Liver (tissue), 9 donors: ENCODE data around the gene CCDC102B. TPM values are rescaled to one million over a fixed set of nuclear protein-coding genes. Genes with fewer than 3 reads are reported as not detected.

Experiments
- DNase-seq: peaks from one replicate; pipeline ENCODE4 v3.0.0-alpha.2; 2017; ENCODE audit warnings: low spot score
- H3K27ac ChIP-seq, 2 donors: one replicate each; pipeline ENCODE4 v1.7.0; 2013; ENCODE audit warnings: inconsistent platforms in 2 of 2, low read length in 2 of 2, control low read depth in 1 of 2, low read depth in 1 of 2, mild to moderate bottlenecking in 1 of 2
- H3K27me3 ChIP-seq, 4 donors: one replicate each; pipeline versions ENCODE4 v1.6.1 to v1.7.0; 2013; ENCODE audit warnings: low read length in 3 of 4, inconsistent platforms in 1 of 4, mild to moderate bottlenecking in 1 of 4, moderate library complexity in 1 of 4; ENCODE audit not compliant: control insufficient read depth in 4 of 4, insufficient read depth in 4 of 4
- H3K36me3 ChIP-seq, 4 donors: one replicate each; pipeline versions ENCODE4 v1.6.1 to v1.7.0; 2013; ENCODE audit warnings: low read length in 3 of 4, mild to moderate bottlenecking in 3 of 4, low read depth in 1 of 4, moderate library complexity in 1 of 4; ENCODE audit not compliant: control insufficient read depth in 4 of 4, insufficient read depth in 3 of 4
- H3K4me1 ChIP-seq, 4 donors: one replicate each; pipeline versions ENCODE4 v1.6.1 to v1.7.0; 2013; ENCODE audit warnings: low read length in 3 of 4, mild to moderate bottlenecking in 3 of 4, moderate library complexity in 1 of 4; ENCODE audit not compliant: control insufficient read depth in 4 of 4, insufficient read depth in 4 of 4
- H3K4me3 ChIP-seq, 3 donors: one replicate each; pipeline versions ENCODE4 v1.6.1 to v1.7.0; 2013; ENCODE audit warnings: low read length in 3 of 3, control low read depth in 1 of 3, low read depth in 1 of 3, mild to moderate bottlenecking in 1 of 3
- H3K9ac ChIP-seq, 2 donors: one replicate each; pipeline ENCODE4 v1.7.0; 2013; ENCODE audit warnings: low read length in 2 of 2, mild to moderate bottlenecking in 2 of 2, moderate library complexity in 2 of 2, control low read depth in 1 of 2, low read depth in 1 of 2
- H3K9me3 ChIP-seq, 4 donors: one replicate each; pipeline versions ENCODE4 v1.6.1 to v1.7.0; 2013; ENCODE audit warnings: low read length in 3 of 4; ENCODE audit not compliant: control insufficient read depth in 4 of 4
- ATF3 ChIP-seq: IDR thresholded peaks from 2 replicates; pipeline ENCODE4 v1.6.1; 2016; ENCODE audit warnings: antibody characterized with exemption
- CTCF ChIP-seq: fragments of 150-350 bp; IDR thresholded peaks from 2 replicates; pipeline ENCODE4 v1.5.1; 2017; ENCODE audit warnings: improper control_type of control experiment, low read depth, low read length; ENCODE audit not compliant: missing input control
- EGR1 ChIP-seq, 2 donors: IDR thresholded peaks; 2 replicates each; pipeline ENCODE4 v1.6.1; 2016 to 2018; ENCODE audit warnings: antibody characterized with exemption in 2 of 2, low read depth in 2 of 2
- FOXA1 ChIP-seq: IDR thresholded peaks from 2 replicates; pipeline ENCODE4 v1.6.1; 2016; ENCODE audit warnings: antibody characterized with exemption
- FOXA2 ChIP-seq: IDR thresholded peaks from 2 replicates; pipeline ENCODE4 v1.6.1; 2016; ENCODE audit warnings: antibody characterized with exemption
- GABPA ChIP-seq, 2 donors: IDR thresholded peaks in 1 of 2; conservative IDR thresholded peaks in 1 of 2; 2 replicates each; pipeline ENCODE4 v1.6.1; 2016; ENCODE audit warnings: antibody characterized with exemption in 2 of 2, mild to moderate bottlenecking in 1 of 2, moderate library complexity in 1 of 2
- HNF4A ChIP-seq, 2 donors: conservative IDR thresholded peaks; 2 replicates each; pipeline ENCODE4 v1.6.1; 2016; ENCODE audit warnings: antibody characterized with exemption in 2 of 2, mild to moderate bottlenecking in 2 of 2
- HNF4G ChIP-seq: IDR thresholded peaks from 2 replicates; pipeline ENCODE4 v1.6.1; 2016; ENCODE audit warnings: antibody characterized with exemption
- JUND ChIP-seq, 2 donors: IDR thresholded peaks; 2 replicates each; pipeline ENCODE4 v1.6.1; 2016; ENCODE audit warnings: antibody characterized with exemption in 2 of 2
- MAX ChIP-seq: IDR thresholded peaks from 2 replicates; pipeline ENCODE4 v1.6.1; 2016; ENCODE audit warnings: antibody characterized with exemption
- NR2F2 ChIP-seq: IDR thresholded peaks from 2 replicates; pipeline ENCODE4 v1.6.1; 2016; ENCODE audit warnings: antibody characterized with exemption
- RAD21 ChIP-seq, 2 donors: IDR thresholded peaks; 2 replicates each; pipeline ENCODE4 v1.6.1; 2016; ENCODE audit warnings: antibody characterized with exemption in 2 of 2, mild to moderate bottlenecking in 2 of 2
- REST ChIP-seq: IDR thresholded peaks from 2 replicates; pipeline ENCODE4 v1.6.1; 2016; ENCODE audit warnings: antibody characterized with exemption, mild to moderate bottlenecking
- RXRA ChIP-seq, 2 donors: IDR thresholded peaks; 2 replicates each; pipeline ENCODE4 v1.6.1; 2017 to 2018; ENCODE audit warnings: antibody characterized with exemption in 2 of 2, mild to moderate bottlenecking in 1 of 2
- SP1 ChIP-seq: IDR thresholded peaks from 2 replicates; pipeline ENCODE4 v1.6.1; 2018; ENCODE audit warnings: antibody characterized with exemption, mild to moderate bottlenecking
- TAF1 ChIP-seq: conservative IDR thresholded peaks from 2 replicates; pipeline ENCODE4 v1.6.1; 2016; ENCODE audit warnings: antibody characterized with exemption, mild to moderate bottlenecking
- YY1 ChIP-seq: IDR thresholded peaks from 2 replicates; pipeline ENCODE4 v1.6.1; 2016; ENCODE audit warnings: antibody characterized with exemption, mild to moderate bottlenecking
- ZBTB33 ChIP-seq: IDR thresholded peaks from 2 replicates; pipeline ENCODE4 v1.6.1; 2016; ENCODE audit warnings: antibody characterized with exemption
- WGBS: extraction: QIAGEN DNeasy Blood & Tissue Kit; methylation state at CpG from one replicate; pipeline ENCODE4 v1.1.7; 2013; 5-methylcytosine and 5-hydroxymethylcytosine counted together
- polyA plus RNA-seq, 2 donors: library from polyadenylated mRNA; stranded (reverse) in 1 of 2; unstranded in 1 of 2; fragments of 200-250 nt in 1 of 2; fragments of >200 nt in 1 of 2; fragmentation: Nextera tagmentation in 1 of 2; extraction: Ambion mirVana in 1 of 2; gene quantifications; one replicate each; pipeline versions ENCODE4 v1.2.1 to v1.2.3, GENCODE V29; 2013 to 2015
- total RNA-seq, 2 donors: library from RNA; depleted of rRNA; stranded (reverse); fragments of >200 nt; gene quantifications; one replicate each; pipeline ENCODE4 v1.2.3, GENCODE V29; 2014
- donor health status: healthy.
- donor health status: healthy.
- donor health status: healthy.
- donor health status: healthy.
- donor health status: healthy.

The CCDC102B gene
- 1 to 10 TPM in 1 of 2 donors, under 1 TPM in 1; 0.89 to 4.5 TPM for total RNA-seq
- 1 to 10 TPM in 1 of 2 donors, under 1 TPM in 1; 0.54 to 2.0 TPM for polyA plus RNA-seq

- TF ChIP-seq ATF3 (no peak), JUND (IDR thresholded peaks at IDR 0.05) (no peak)
- Histone ChIP-seq H3K9ac (no peak within 1 kb of the TSS), H3K4me3 (no peak within 1 kb of the TSS)
These were observed at the start of gene CCDC102B for GRCh38 chr18:68797871-68798270. Gene CCDC102B (plus strand): TSS chr18:68798080. CDS start chr18:68836764, 38,684 bp downstream.

GRCh38 chr18:68757126-68757525, 40.8 kb upstream of the CCDC102B start:
- Histone ChIP-seq H3K4me3 (no peak overlapping the region), H3K9me3 (peaks cover 0 to 4% (median under 1%) of the 10 kb centered on the region in 4 donors), H3K9ac (no peak overlapping the region), H3K27me3 (no peaks in the 10 kb centered on the region), H3K27ac (no peak overlapping the region), H3K36me3 (no peaks in the 10 kb centered on the region), H3K4me1 (no peaks in the 10 kb centered on the region)
- TF ChIP-seq JUND (IDR thresholded peaks at IDR 0.05) = no peak
- no peak for TF ChIP-seq RXRA (IDR thresholded peaks at IDR 0.05)
- TF ChIP-seq TAF1 = no peak
- TF ChIP-seq CTCF = no peak
- no peak for TF ChIP-seq HNF4A (conservative IDR thresholded peaks at IDR 0.05)
- TF ChIP-seq FOXA1 = no peak
- TF ChIP-seq HNF4G = no peak
- no peak for TF ChIP-seq YY1
- TF ChIP-seq SP1 = no peak
- no peak for TF ChIP-seq GABPA (IDR thresholded peaks at IDR 0.05 in 1 of 2, conservative IDR thresholded peaks at IDR 0.05 in 1 of 2)
- no peak for TF ChIP-seq RAD21 (IDR thresholded peaks at IDR 0.05)
- TF ChIP-seq ZBTB33 = no peak
- no peak for TF ChIP-seq MAX
- WGBS = 84% methylated on average over 1 of the region's 1 CpG
- DNase-seq = no peak

More at GRCh38 chr18:68797871-68798270, at the start of gene CCDC102B:
- no peaks in the 10 kb centered on the region for H3K9me3 ChIP-seq
- H3K27ac ChIP-seq = no peak within 1 kb of the TSS
- H3K4me1 ChIP-seq = no peaks in the 10 kb centered on the region
- DNase-seq = no peak
- WGBS = 51% methylated on average over 1 of the region's 1 CpG
- no peaks in the 10 kb centered on the region for H3K27me3 ChIP-seq
- no peaks in the 10 kb centered on the region for H3K36me3 ChIP-seq

- TF ChIP-seq NR2F2 = no peak
- TF ChIP-seq ATF3 = no peak
- no peak for TF ChIP-seq HNF4G
- TF ChIP-seq REST = no peak
- no peak for TF ChIP-seq EGR1 (IDR thresholded peaks at IDR 0.05; ENCODE audit: low read depth in 2 of 2)
- TF ChIP-seq RXRA (IDR thresholded peaks at IDR 0.05) = no peak
- TF ChIP-seq RAD21 (IDR thresholded peaks at IDR 0.05) = no peak
- TF ChIP-seq GABPA (IDR thresholded peaks at IDR 0.05 in 1 of 2, conservative IDR thresholded peaks at IDR 0.05 in 1 of 2) = no peak
- TF ChIP-seq FOXA2 = no peak
- TF ChIP-seq SP1 = no peak
- 82% methylated on average over 2 of the region's 2 CpGs for WGBS
- H3K9me3 ChIP-seq = peaks cover 0 to 4% (median under 1%) of the 10 kb centered on the region in 4 donors
- no peak overlapping the region for H3K27ac ChIP-seq
- no peaks in the 10 kb centered on the region for H3K36me3 ChIP-seq
- no peaks in the 10 kb centered on the region for H3K27me3 ChIP-seq
- H3K4me1 ChIP-seq = no peaks in the 10 kb centered on the region
- H3K4me3 ChIP-seq = no peak overlapping the region
- no peak overlapping the region for H3K9ac ChIP-seq
- no peak for DNase-seq
These were observed 38.6 kb upstream of the CCDC102B start for GRCh38 chr18:68759308-68759707.
